WERI-Rb-1 (cell line): ENCODE results near the gene ETS2.

Experiments
- DNase-seq: peaks from one replicate; pipeline ENCODE4 v3.0.0-alpha.2; 2020
- H3K27ac ChIP-seq: fragments of 250-450 bp; sonication (Bioruptor Pico); 2 replicates; pipeline ENCODE4 v1.5.1; 2020; ENCODE audit warnings: mild to moderate bottlenecking, moderate library complexity
- H3K27me3 ChIP-seq: fragments of 250-450 bp; sonication (Bioruptor Pico); 2 replicates; pipeline ENCODE4 v1.5.1; 2021; ENCODE audit warnings: mild to moderate bottlenecking, low read depth, moderate library complexity; ENCODE audit not compliant: insufficient read depth, severe bottlenecking
- H3K36me3 ChIP-seq: fragments of 250-450 bp; sonication (Bioruptor Pico); 2 replicates; pipeline ENCODE4 v1.5.1; 2020; ENCODE audit warnings: mild to moderate bottlenecking, moderate library complexity
- H3K4me3 ChIP-seq: 2 replicates; pipeline ENCODE4 v1.5.1; 2011; ENCODE audit warnings: low read depth, mild to moderate bottlenecking, control low read depth, low read length
- H3K9me3 ChIP-seq: fragments of 250-450 bp; sonication (Bioruptor Pico); 2 replicates; pipeline ENCODE4 v1.5.1; 2021; ENCODE audit warnings: mild to moderate bottlenecking, moderate library complexity; ENCODE audit not compliant: severe bottlenecking
- CTCF ChIP-seq: IDR thresholded peaks from 2 replicates; pipeline ENCODE4 v1.5.1; 2011; ENCODE audit warnings: low read depth, mild to moderate bottlenecking, control low read depth, inconsistent platforms, low read length

Gene ETS2

GRCh38 chr21:38848187-38848609, 42.5 kb downstream of the ETS2 start:
- no peak for DNase-seq

GRCh38 chr21:38849776-38850175, 44.0 kb downstream of the ETS2 start:
- Histone ChIP-seq H3K27me3 (no peaks in the 10 kb centered on the region), H3K27ac (no peak overlapping the region), H3K4me3 (no peak overlapping the region), H3K36me3 (no peaks in the 10 kb centered on the region), H3K9me3 (no peaks in the 10 kb centered on the region)
- no peak for DNase-seq
- no peak for TF ChIP-seq CTCF

More at GRCh38 chr21:38848187-38848609, 42.5 kb downstream of the ETS2 start:
- no peaks in the 10 kb centered on the region for H3K27me3 ChIP-seq
- no peaks in the 10 kb centered on the region for H3K9me3 ChIP-seq
- H3K36me3 ChIP-seq, result no peaks in the 10 kb centered on the region
- no peak overlapping the region for H3K4me3 ChIP-seq
- no peak for TF ChIP-seq CTCF
- no peak overlapping the region for H3K27ac ChIP-seq

- TF ChIP-seq CTCF, result no peak
- H3K36me3 ChIP-seq, result no peaks in the 10 kb centered on the region
- H3K27ac ChIP-seq, result no peak overlapping the region
These were observed 44.7 kb downstream of the ETS2 start for GRCh38 chr21:38850277-38850951.

GRCh38 chr21:38851101-38851500, 45.4 kb downstream of the ETS2 start:
- no peaks in the 10 kb centered on the region for H3K9me3 ChIP-seq
- H3K4me3 ChIP-seq, result no peak overlapping the region
- no peak for TF ChIP-seq CTCF
- no peak overlapping the region for H3K27ac ChIP-seq
- no peaks in the 10 kb centered on the region for H3K36me3 ChIP-seq
- no peak for DNase-seq
- no peaks in the 10 kb centered on the region for H3K27me3 ChIP-seq

More at GRCh38 chr21:38850277-38850951, 44.7 kb downstream of the ETS2 start:
- no peak for DNase-seq
- Histone ChIP-seq H3K27me3 (no peaks in the 10 kb centered on the region), H3K9me3 (no peaks in the 10 kb centered on the region), H3K4me3 (no peak overlapping the region)

GRCh38 chr21:38852278-38852677, 46.5 kb downstream of the ETS2 start:
- no peaks in the 10 kb centered on the region for H3K27me3 ChIP-seq
- no peak overlapping the region for H3K27ac ChIP-seq
- no peak for DNase-seq
- TF ChIP-seq CTCF, result no peak
- no peak overlapping the region for H3K4me3 ChIP-seq
- no peaks in the 10 kb centered on the region for H3K9me3 ChIP-seq
- no peaks in the 10 kb centered on the region for H3K36me3 ChIP-seq

- Histone ChIP-seq H3K9me3 (no peaks in the 10 kb centered on the region), H3K36me3 (no peaks in the 10 kb centered on the region), H3K4me3 (no peak overlapping the region), H3K27ac (no peak overlapping the region), H3K27me3 (no peaks in the 10 kb centered on the region)
- TF ChIP-seq CTCF, result no peak
- no peak for DNase-seq
These were observed 47.0 kb downstream of the ETS2 start for GRCh38 chr21:38852708-38853107.
